Activated naive CD8-positive, alpha-beta T cell (primary cell): Measurements from ENCODE around the gene FABP7.

Experiments
- H3K27ac Mint-ChIP-seq: one replicate; pipeline ENCODE4 v1.8.0; 2021; ENCODE audit warnings: mixed read lengths
- H3K27me3 Mint-ChIP-seq: one replicate; pipeline ENCODE4 v1.8.0; 2021; ENCODE audit warnings: mixed read lengths
- H3K36me3 Mint-ChIP-seq: one replicate; pipeline ENCODE4 v1.8.0; 2021; ENCODE audit warnings: mixed read lengths
- H3K4me1 Mint-ChIP-seq: one replicate; pipeline ENCODE4 v1.8.0; 2021; ENCODE audit warnings: low read depth, mixed read lengths
- H3K4me3 Mint-ChIP-seq: one replicate; pipeline ENCODE4 v1.8.0; 2021; ENCODE audit warnings: mild to moderate bottlenecking, mixed read lengths
- H3K9me3 Mint-ChIP-seq: one replicate; pipeline ENCODE4 v1.8.0; 2021; ENCODE audit warnings: low read depth, mixed read lengths

FABP7 gene

DNA sequence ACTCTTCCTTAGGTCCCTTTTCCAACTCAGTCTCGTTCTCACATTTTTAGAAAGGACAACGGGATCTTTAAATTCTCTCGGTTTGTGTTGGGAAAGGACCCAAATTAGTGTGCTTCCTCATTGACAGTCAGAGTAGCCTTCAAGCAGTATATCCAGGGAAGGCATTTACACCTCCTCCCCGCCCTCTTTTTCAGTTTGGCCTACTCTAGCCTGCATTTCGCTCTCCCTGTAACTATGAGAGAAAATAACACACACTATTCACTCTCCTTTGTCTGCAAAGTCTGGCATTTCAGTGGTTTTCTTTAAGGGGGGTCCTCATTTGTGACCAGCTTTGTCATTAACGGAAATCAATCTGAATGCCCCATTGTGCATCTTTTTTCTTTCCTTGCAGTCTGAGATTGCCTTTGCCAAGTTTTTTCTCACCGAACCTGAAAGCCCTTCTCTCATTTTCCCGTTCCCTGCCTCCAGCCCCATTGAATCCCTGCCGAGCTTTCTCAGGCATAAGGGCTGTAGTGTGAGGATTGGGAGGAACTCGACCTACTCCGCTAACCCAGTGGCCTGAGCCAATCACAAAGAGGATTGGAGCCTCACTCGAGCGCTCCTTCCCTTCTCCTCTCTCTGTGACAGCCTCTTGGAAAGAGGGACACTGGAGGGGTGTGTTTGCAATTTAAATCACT lies 393 bp upstream of the FABP7 start:
- no peaks in the 10 kb centered on the region for H3K36me3 Mint-ChIP-seq
- H3K27ac Mint-ChIP-seq: no peak overlapping the region
- peaks cover 6% of the 10 kb centered on the region for H3K27me3 Mint-ChIP-seq
- peaks cover 8% of the 10 kb centered on the region for H3K9me3 Mint-ChIP-seq
- no peaks in the 10 kb centered on the region for H3K4me1 Mint-ChIP-seq
- H3K4me3 Mint-ChIP-seq: no peak overlapping the region

DNA sequence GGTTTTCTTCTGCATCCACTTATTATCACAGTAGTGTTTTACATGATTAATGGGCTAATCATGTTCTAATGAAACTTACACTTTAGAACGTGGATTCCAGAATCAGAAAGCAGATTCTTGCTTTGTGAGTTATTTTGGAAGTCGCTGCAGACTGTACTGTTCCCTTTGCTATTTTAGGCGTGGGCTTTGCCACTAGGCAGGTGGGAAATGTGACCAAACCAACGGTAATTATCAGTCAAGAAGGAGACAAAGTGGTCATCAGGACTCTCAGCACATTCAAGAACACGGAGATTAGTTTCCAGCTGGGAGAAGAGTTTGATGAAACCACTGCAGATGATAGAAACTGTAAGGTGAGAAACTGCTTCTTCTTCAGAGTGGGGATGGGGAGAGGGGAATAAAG lies 598 bp downstream of the FABP7 start:
- Mint-ChIP-seq H3K36me3 (no peaks in the 10 kb centered on the region), H3K27me3 (peaks cover 6% of the 10 kb centered on the region), H3K27ac (no peak overlapping the region), H3K4me3 (no peak overlapping the region), H3K4me1 (no peaks in the 10 kb centered on the region), H3K9me3 (peaks cover 8% of the 10 kb centered on the region)

- no peaks in the 10 kb centered on the region for H3K9me3 Mint-ChIP-seq
- H3K36me3 Mint-ChIP-seq: no peaks in the 10 kb centered on the region
- H3K4me1 Mint-ChIP-seq: no peaks in the 10 kb centered on the region
- peaks cover 10% of the 10 kb centered on the region for H3K27me3 Mint-ChIP-seq
- no peak overlapping the region for H3K4me3 Mint-ChIP-seq
- H3K27ac Mint-ChIP-seq: no peak overlapping the region
Measured at GRCh38 chr6:122781716-122782115, 2.2 kb downstream of the FABP7 start.

GRCh38 chr6:122783401-122783800 lies 3.9 kb downstream of the FABP7 start:
- Mint-ChIP-seq H3K4me1 (no peaks in the 10 kb centered on the region), H3K27me3 (peaks cover 24% of the 10 kb centered on the region), H3K9me3 (no peaks in the 10 kb centered on the region), H3K27ac (no peak overlapping the region), H3K36me3 (no peaks in the 10 kb centered on the region), H3K4me3 (no peak overlapping the region)

DNA sequence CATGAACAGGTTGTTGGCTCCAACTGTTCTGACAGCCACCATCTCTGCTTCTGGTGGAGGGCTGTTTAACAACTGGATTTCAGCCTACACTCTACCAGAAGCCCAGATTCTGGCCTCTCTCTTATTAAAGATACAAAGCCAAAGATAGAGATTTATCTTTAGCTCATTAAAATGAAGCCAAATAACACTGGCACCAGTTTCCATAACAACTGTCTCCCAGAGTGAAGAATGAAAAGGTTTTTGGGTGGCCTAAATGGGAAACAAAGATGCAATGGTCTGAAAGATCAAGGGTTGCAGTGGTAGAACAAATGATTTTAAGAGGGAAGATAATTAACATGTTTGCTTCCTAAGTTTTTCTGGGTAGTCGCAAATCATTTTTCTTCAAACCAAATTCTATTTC lies 6.4 kb downstream of the FABP7 start:
- Mint-ChIP-seq H3K4me3 (no peak overlapping the region), H3K9me3 (no peaks in the 10 kb centered on the region), H3K4me1 (peaks cover 17% of the 10 kb centered on the region), H3K27me3 (peaks cover 37% of the 10 kb centered on the region), H3K36me3 (no peaks in the 10 kb centered on the region), H3K27ac (no peak overlapping the region)

DNA sequence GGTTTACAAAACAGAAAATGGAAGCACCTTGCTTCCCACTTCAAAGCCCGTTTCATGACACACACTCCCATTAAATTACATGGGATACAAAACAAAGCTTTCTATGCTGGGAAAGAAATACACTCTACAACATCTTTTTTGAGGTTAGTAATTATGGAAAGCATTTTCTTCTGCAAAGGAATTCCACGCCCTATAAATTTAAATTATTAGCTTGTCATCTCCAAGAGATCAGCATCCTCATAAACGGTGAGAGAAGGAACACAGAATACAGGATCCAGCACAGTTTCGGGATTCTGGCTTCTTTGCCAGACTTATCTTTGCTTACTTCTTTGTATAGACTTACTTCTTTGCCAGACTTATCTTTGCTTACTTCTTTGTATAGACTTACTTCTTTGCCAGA lies 8.2 kb downstream of the FABP7 start:
- H3K27ac Mint-ChIP-seq: no peak overlapping the region
- peaks cover 38% of the 10 kb centered on the region for H3K27me3 Mint-ChIP-seq
- no peaks in the 10 kb centered on the region for H3K36me3 Mint-ChIP-seq
- no peak overlapping the region for H3K4me3 Mint-ChIP-seq
- H3K9me3 Mint-ChIP-seq: no peaks in the 10 kb centered on the region
- peaks cover 19% of the 10 kb centered on the region for H3K4me1 Mint-ChIP-seq

GRCh38 chr6:122788208-122788607 lies 8.7 kb downstream of the FABP7 start:
- peak overlapping the region; percentile 94 for H3K4me3 Mint-ChIP-seq
- peaks cover 19% of the 10 kb centered on the region for H3K4me1 Mint-ChIP-seq
- H3K27me3 Mint-ChIP-seq: peaks cover 39% of the 10 kb centered on the region
- no peaks in the 10 kb centered on the region for H3K36me3 Mint-ChIP-seq
- H3K9me3 Mint-ChIP-seq: no peaks in the 10 kb centered on the region
- no peak overlapping the region for H3K27ac Mint-ChIP-seq

DNA sequence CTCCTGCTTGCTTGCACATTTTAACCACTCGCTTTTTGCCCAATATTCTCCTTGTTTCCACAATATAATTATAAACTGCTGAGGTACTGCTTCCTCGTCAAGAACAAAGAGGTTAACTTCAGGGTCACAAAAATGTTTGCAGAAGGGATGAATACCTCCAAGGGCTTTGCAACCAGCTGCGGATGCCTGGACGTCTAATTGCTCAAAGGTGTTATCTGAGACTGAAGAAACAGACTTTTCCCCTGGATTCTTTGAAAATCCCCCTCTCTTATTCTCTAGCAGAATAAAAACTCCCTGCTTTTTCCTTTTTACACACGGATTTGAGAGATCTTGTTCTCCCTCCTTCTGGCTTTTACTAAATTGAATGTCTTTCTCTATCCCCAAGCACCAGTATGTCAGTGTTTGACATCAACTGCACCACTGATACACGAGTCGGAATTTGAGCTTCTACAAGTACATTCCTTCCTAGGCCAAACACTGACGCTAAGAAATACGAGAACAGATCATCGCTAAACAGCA lies 9.2 kb downstream of the FABP7 start:
- Mint-ChIP-seq H3K27me3 (peaks cover 37% of the 10 kb centered on the region), H3K9me3 (no peaks in the 10 kb centered on the region), H3K4me3 (peak overlapping the region; percentile 94), H3K4me1 (peaks cover 19% of the 10 kb centered on the region), H3K27ac (no peak overlapping the region), H3K36me3 (no peaks in the 10 kb centered on the region)

- Mint-ChIP-seq H3K27me3 (peaks cover 37% of the 10 kb centered on the region), H3K27ac (peak within 1 kb of the TSS; percentile 78), H3K4me3 (peak within 1 kb of the TSS; percentile 94), H3K9me3 (no peaks in the 10 kb centered on the region), H3K36me3 (no peaks in the 10 kb centered on the region), H3K4me1 (peaks cover 19% of the 10 kb centered on the region)
Measured at GRCh38 chr6:122789182-122790027, 9.9 kb downstream of the FABP7 start, which contains the start of gene SMPDL3A. TSS of gene SMPDL3A (plus strand) at chr6:122789258. CDS start at chr6:122789347, 89 bp downstream.

DNA sequence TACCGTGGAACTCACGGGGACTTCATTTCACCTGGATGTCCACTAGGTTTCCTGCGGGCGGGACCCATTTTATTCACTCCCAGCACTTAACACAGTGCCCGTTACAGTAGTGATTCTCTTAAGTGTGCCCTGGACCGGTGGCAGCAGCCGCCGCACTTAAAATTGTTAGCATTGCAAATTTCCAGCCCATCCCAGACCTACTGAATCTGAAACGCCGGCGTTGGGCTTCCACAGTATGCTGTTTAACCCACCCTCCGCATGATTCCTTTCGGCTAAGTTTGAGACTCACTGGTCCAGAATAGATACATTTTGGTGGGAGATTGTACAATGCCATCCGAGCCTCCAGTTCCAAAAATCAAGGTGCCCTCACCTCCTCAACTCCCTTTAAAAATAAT lies 10.5 kb downstream of the FABP7 start:
- peak overlapping the region; percentile 78 for H3K27ac Mint-ChIP-seq
- H3K9me3 Mint-ChIP-seq: no peaks in the 10 kb centered on the region
- H3K4me1 Mint-ChIP-seq: peaks cover 19% of the 10 kb centered on the region
- H3K27me3 Mint-ChIP-seq: peaks cover 37% of the 10 kb centered on the region
- H3K4me3 Mint-ChIP-seq: peak overlapping the region; percentile 94
- H3K36me3 Mint-ChIP-seq: no peaks in the 10 kb centered on the region

GRCh38 chr6:122790423-122791309 lies 11.2 kb downstream of the FABP7 start:
- Mint-ChIP-seq H3K36me3 (no peaks in the 10 kb centered on the region), H3K9me3 (no peaks in the 10 kb centered on the region), H3K27ac (no peak overlapping the region), H3K4me1 (peaks cover 19% of the 10 kb centered on the region), H3K27me3 (peaks cover 37% of the 10 kb centered on the region), H3K4me3 (peak overlapping the region; percentile 94)

DNA sequence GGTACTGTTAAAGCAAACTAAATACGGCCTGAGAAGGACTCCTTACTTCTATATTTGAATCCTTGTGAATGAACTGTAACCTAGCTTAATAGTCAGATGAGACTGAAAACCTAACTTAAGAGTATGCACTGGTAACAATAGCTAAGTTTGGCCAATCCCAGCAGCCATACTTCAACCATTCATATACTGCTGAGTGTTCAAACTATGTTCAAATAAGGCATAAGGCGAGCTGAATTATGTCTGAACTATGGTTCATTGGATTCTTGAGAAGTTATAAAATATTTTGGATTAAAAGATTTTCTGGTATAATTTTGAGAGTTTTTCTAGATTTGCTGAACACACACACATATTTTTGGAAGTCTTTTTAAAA lies 11.8 kb downstream of the FABP7 start:
- Mint-ChIP-seq H3K36me3 (no peaks in the 10 kb centered on the region), H3K4me1 (peaks cover 19% of the 10 kb centered on the region), H3K4me3 (no peak overlapping the region), H3K27me3 (peaks cover 33% of the 10 kb centered on the region), H3K27ac (no peak overlapping the region), H3K9me3 (no peaks in the 10 kb centered on the region)

DNA sequence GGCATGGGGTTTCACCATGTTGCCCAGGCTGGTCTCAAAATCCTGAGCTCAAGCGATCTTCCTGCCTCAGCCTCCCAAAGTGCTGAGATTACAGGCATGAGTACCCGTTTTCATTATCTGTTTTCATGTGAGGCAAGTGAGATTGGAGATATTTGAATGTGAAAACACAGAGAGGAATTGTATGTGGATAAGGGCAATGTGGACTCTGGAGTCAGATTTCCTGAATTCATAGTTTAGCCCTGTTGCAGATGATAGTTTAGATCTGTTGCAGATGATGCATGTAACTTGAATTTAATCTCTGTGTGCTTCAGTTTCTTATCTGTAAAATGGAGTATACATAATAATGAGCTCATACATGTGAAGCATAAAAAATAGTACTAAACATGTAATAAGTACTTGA lies 13.2 kb downstream of the FABP7 start:
- Mint-ChIP-seq H3K27ac (no peak overlapping the region), H3K9me3 (no peaks in the 10 kb centered on the region)

GRCh38 chr6:122797537-122797936 lies 18.0 kb downstream of the FABP7 start:
- H3K27ac Mint-ChIP-seq: no peak overlapping the region
- no peaks in the 10 kb centered on the region for H3K4me1 Mint-ChIP-seq
- peaks cover 7% of the 10 kb centered on the region for H3K27me3 Mint-ChIP-seq

More for the DNA sequence above, 13.2 kb downstream of the FABP7 start:
- Mint-ChIP-seq H3K4me1 (peaks cover 19% of the 10 kb centered on the region), H3K27me3 (peaks cover 24% of the 10 kb centered on the region), H3K4me3 (no peak overlapping the region), H3K36me3 (no peaks in the 10 kb centered on the region)

More at GRCh38 chr6:122797537-122797936, 18.0 kb downstream of the FABP7 start:
- Mint-ChIP-seq H3K4me3 (no peak overlapping the region), H3K36me3 (no peaks in the 10 kb centered on the region), H3K9me3 (no peaks in the 10 kb centered on the region)
